Neural progenitor cell (in vitro differentiated cells): Measurements from ENCODE around the gene GPBAR1. TPM values are rescaled to one million over a fixed set of nuclear protein-coding genes. Genes with fewer than 3 reads are reported as not detected.
"Not testable (repeated sequence)": the region's sequence is repeated elsewhere in the genome, so short reads cannot be mapped to it uniquely, and the experiment has no call there.

ENCODE experiments used
- DNase-seq: peaks from one replicate; pipeline ENCODE4 v3.0.0-alpha.2; 2016; ENCODE audit warnings: low spot score
- H2AFZ ChIP-seq: fragments of 200-600 bp; sonication (generic); replicated peaks from 2 replicates; pipeline ENCODE4 v1.6.1; 2016; ENCODE audit warnings: antibody characterized with exemption
- H3F3A ChIP-seq: fragments of 200-600 bp; sonication (generic); 2 replicates; pipeline ENCODE4 v1.6.1; 2016; ENCODE audit warnings: antibody characterized with exemption, low read depth
- H3K27ac ChIP-seq: fragments of 200-600 bp; sonication (generic); 2 replicates; pipeline ENCODE4 v1.5.1; 2016; ENCODE audit warnings: mild to moderate bottlenecking
- H3K27me3 ChIP-seq: fragments of 200-600 bp; sonication (generic); 2 replicates; pipeline ENCODE4 v1.6.1; 2016; ENCODE audit warnings: mild to moderate bottlenecking, moderate library complexity
- H3K36me3 ChIP-seq: fragments of 200-600 bp; sonication (generic); 2 replicates; pipeline ENCODE4 v1.5.1; 2016
- H3K4me1 ChIP-seq: fragments of 200-600 bp; sonication (generic); 2 replicates; pipeline ENCODE4 v1.6.1; 2016; ENCODE audit warnings: mixed run types
- H3K4me2 ChIP-seq: fragments of 200-600 bp; sonication (generic); 2 replicates; pipeline ENCODE4 v1.6.1; 2016
- H3K4me3 ChIP-seq: fragments of 200-600 bp; sonication (generic); 2 replicates; pipeline ENCODE4 v1.5.1; 2016
- H3K79me2 ChIP-seq: fragments of 200-600 bp; sonication (generic); 2 replicates; pipeline ENCODE4 v1.6.1; 2016; ENCODE audit warnings: low read depth
- H3K9ac ChIP-seq: fragments of 200-600 bp; sonication (generic); 2 replicates; pipeline ENCODE4 v1.6.1; 2016
- H3K9me3 ChIP-seq: fragments of 200-600 bp; sonication (generic); 2 replicates; pipeline ENCODE4 v1.5.1; 2016; ENCODE audit warnings: low read depth
- H4K20me1 ChIP-seq: fragments of 200-600 bp; sonication (generic); 2 replicates; pipeline ENCODE4 v1.6.1; 2016; ENCODE audit warnings: low read depth
- H3K27ac Mint-ChIP-seq: 3 replicates; pipeline ENCODE4 v1.8.0; 2021; ENCODE audit warnings: mixed read lengths
- H3K27me3 Mint-ChIP-seq: 2 replicates; pipeline ENCODE4 v1.8.0; 2022; ENCODE audit warnings: low read depth, mild to moderate bottlenecking, inconsistent platforms, moderate library complexity, mixed read lengths; ENCODE audit not compliant: insufficient read depth
- H3K36me3 Mint-ChIP-seq: 3 replicates; pipeline ENCODE4 v1.8.0; 2021; ENCODE audit warnings: mixed read lengths
- H3K4me1 Mint-ChIP-seq: 3 replicates; pipeline ENCODE4 v1.8.0; 2021; ENCODE audit warnings: mixed read lengths
- H3K4me3 Mint-ChIP-seq: 3 replicates; pipeline ENCODE4 v1.8.0; 2021; ENCODE audit warnings: mild to moderate bottlenecking, moderate library complexity, mixed read lengths
- H3K9me3 Mint-ChIP-seq: 3 replicates; pipeline ENCODE4 v1.8.0; 2020; ENCODE audit warnings: mixed read lengths
- EZH2 ChIP-seq: fragments of 200-600 bp; sonication (generic); IDR thresholded peaks from 2 replicates; pipeline ENCODE4 v1.6.1; 2017; ENCODE audit warnings: antibody characterized with exemption, mild to moderate bottlenecking, moderate library complexity
- EZH2phosphoT487 ChIP-seq: fragments of 200-600 bp; sonication (generic); IDR thresholded peaks from 2 replicates; pipeline ENCODE4 v1.6.1; 2017; ENCODE audit warnings: antibody characterized with exemption
- total RNA-seq: library from RNA; depleted of rRNA; stranded (reverse); fragments of >200 nt; gene quantifications from 2 replicates; pipeline ENCODE4 v1.2.3, GENCODE V29; 2015; ENCODE audit warnings: low replicate concordance
- TF ChIP-seq, protein P1 (sequence below): fragments of 200-600 bp; sonication (generic); IDR thresholded peaks from 2 replicates; pipeline ENCODE4 v1.5.1; 2017; ENCODE audit warnings: antibody characterized with exemption, mild to moderate bottlenecking

Gene GPBAR1
- total RNA-seq, 1 donor from 2014 or later, result not detected

DNA sequence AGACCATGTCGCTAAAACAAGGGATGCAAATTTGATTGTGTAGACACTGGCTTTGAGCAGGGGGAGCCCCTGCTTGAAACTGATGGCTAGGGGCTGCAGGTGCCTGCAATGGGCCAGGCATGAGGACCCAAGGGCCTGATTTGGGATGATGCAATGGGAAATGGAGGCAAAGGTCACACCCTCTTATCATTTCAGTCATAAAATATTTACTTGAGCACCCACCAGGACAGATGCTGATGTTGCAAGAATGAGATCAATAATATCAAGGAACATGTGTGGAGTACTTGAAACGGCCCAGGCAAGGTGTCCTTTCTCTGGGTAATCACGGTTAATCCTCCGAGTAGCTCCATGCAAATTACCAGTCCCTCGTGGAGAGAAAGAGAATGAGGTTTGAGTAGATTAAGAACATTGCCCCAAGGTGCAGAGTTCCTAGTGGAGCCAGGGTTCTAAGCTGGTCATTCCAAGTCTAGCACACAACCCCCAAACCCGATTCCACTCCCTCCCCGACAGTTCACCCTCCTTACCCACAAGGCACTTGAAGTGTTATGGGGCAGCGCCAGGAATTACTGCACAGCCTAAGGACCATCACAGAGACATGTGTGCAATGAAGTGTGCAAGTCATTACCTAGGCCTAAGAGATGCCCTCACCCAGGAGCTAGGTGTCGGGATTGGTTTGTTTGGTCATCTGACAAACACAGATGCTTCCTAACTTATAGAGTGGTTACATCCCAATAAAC lies 45.5 kb downstream of the GPBAR1 start:
- Histone ChIP-seq H3K36me3 (no peaks in the 10 kb centered on the region), H3K27ac (no peak overlapping the region), H2AFZ (no peak overlapping the region), H3K4me2 (no peak overlapping the region), H3K79me2 (no peaks in the 10 kb centered on the region), H3K9me3 (no peaks in the 10 kb centered on the region), H3K9ac (no peak overlapping the region), H3K27me3 (no peaks in the 10 kb centered on the region), H3K4me3 (no peak overlapping the region), H3F3A (no peaks in the 10 kb centered on the region), H3K4me1 (no peaks in the 10 kb centered on the region), H4K20me1 (no peaks in the 10 kb centered on the region)
- TF ChIP-seq EZH2 (no peak), EZH2phosphoT487 (no peak)
- TF ChIP-seq, protein P1, sequence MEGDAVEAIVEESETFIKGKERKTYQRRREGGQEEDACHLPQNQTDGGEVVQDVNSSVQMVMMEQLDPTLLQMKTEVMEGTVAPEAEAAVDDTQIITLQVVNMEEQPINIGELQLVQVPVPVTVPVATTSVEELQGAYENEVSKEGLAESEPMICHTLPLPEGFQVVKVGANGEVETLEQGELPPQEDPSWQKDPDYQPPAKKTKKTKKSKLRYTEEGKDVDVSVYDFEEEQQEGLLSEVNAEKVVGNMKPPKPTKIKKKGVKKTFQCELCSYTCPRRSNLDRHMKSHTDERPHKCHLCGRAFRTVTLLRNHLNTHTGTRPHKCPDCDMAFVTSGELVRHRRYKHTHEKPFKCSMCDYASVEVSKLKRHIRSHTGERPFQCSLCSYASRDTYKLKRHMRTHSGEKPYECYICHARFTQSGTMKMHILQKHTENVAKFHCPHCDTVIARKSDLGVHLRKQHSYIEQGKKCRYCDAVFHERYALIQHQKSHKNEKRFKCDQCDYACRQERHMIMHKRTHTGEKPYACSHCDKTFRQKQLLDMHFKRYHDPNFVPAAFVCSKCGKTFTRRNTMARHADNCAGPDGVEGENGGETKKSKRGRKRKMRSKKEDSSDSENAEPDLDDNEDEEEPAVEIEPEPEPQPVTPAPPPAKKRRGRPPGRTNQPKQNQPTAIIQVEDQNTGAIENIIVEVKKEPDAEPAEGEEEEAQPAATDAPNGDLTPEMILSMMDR, result no peak
- DNase-seq, result no peak
- H3K9me3 Mint-ChIP-seq, result no peaks in the 10 kb centered on the region
- H3K4me1 Mint-ChIP-seq, result peaks cover 5% of the 10 kb centered on the region
- H3K27ac Mint-ChIP-seq, result no peak overlapping the region
- peaks cover 15% of the 10 kb centered on the region for H3K27me3 Mint-ChIP-seq
- H3K4me3 Mint-ChIP-seq, result no peak overlapping the region
- no peaks in the 10 kb centered on the region for H3K36me3 Mint-ChIP-seq

DNA sequence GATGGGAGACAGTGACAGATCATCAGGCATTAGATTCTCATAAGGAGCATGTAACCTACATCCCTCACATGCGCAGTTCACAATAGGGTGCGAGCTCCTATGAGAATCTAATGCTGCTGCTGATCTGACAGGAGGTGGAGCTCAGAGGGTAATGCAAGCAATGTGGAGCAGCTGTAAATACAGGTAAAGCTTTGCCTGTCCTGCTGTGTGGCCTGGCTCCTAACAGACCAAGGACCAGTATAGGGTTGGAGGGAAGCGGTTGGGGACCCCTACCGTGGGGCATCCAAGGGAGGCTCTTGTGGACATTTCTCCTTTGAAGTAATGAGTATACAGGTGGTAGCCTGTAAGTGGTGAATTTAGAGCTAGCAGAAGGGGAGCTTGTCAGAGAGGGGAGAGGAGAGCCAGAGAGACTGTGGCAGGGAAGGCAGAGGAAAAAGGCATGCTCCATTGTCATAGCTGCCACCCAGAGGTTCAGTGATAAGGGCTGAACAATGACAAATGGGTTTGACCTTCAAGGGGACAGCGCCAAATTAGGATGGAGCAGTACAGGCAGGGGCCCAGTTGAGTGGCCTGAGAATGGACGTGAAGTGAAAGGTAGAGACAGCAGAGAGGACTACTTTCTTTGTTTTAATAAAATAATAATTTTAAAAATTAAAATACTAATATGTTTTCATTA lies 46.7 kb downstream of the GPBAR1 start:
- H3K36me3 Mint-ChIP-seq, result no peaks in the 10 kb centered on the region
- H3K4me3 ChIP-seq, result no peak overlapping the region
- H3K27me3 Mint-ChIP-seq, result peaks cover 15% of the 10 kb centered on the region
- H4K20me1 ChIP-seq, result no peaks in the 10 kb centered on the region
- H3K9me3 Mint-ChIP-seq, result no peaks in the 10 kb centered on the region
- no peak for DNase-seq
- no peak overlapping the region for H3K4me3 Mint-ChIP-seq
- no peak overlapping the region for H2AFZ ChIP-seq
- H3K27me3 ChIP-seq, result no peaks in the 10 kb centered on the region
- H3K27ac Mint-ChIP-seq, result no peak overlapping the region
- H3K4me1 Mint-ChIP-seq, result peaks cover 12% of the 10 kb centered on the region
- H3F3A ChIP-seq, result peaks cover 5% of the 10 kb centered on the region
- no peak overlapping the region for H3K4me2 ChIP-seq
- no peaks in the 10 kb centered on the region for H3K9me3 ChIP-seq
- H3K4me1 ChIP-seq, result peaks cover 7% of the 10 kb centered on the region
- no peak overlapping the region for H3K9ac ChIP-seq
- no peak overlapping the region for H3K27ac ChIP-seq
- no peaks in the 10 kb centered on the region for H3K36me3 ChIP-seq
- TF ChIP-seq, protein P1, result no peak
- no peak for TF ChIP-seq EZH2
- no peak for TF ChIP-seq EZH2phosphoT487
- H3K79me2 ChIP-seq, result no peaks in the 10 kb centered on the region

DNA sequence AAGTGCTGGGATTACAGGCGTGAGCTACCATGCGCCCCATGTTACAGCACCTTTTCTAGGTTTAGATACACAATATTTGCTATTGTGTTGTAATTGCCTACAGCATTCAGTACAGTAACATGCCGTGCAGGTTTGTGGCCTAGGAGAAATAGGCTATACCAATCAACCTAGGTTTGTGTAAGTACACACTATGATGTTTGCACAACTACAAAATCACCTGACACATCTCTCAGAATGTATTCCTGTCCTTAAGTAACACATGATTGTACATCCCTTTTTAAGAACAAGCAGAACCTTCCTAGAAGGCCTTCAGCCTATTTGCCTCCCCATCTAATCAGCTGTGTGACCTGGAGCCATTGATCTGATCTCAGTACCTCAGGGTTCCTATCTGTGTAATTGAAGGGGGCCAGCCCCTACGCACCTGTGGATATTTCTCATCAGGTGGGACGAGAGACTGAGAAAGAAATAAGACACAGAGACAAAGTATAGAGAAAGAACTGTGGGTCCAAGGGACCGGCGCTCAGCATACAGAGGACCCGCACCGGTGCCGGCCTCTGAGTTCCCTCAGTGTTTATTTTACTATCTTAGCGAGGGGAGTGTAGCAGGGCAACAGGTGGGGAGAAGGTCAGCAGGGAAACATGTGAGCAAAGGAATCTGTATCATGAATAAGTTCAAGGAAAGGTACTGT lies 50.2 kb downstream of the GPBAR1 start:
- TF ChIP-seq, protein P1, result no peak
- DNase-seq, result no peak
- no peak overlapping the region for H3K4me3 Mint-ChIP-seq
- peaks cover 12% of the 10 kb centered on the region for H3K4me1 Mint-ChIP-seq
- no peaks in the 10 kb centered on the region for H3K36me3 Mint-ChIP-seq
- no peak overlapping the region for H3K27ac ChIP-seq
- H3F3A ChIP-seq, result peaks cover 5% of the 10 kb centered on the region
- H3K4me2 ChIP-seq, result no peak overlapping the region
- H3K27me3 Mint-ChIP-seq, result peaks cover 5% of the 10 kb centered on the region
- H3K79me2 ChIP-seq, result no peaks in the 10 kb centered on the region
- no peaks in the 10 kb centered on the region for H3K27me3 ChIP-seq
- no peaks in the 10 kb centered on the region for H3K36me3 ChIP-seq
- no peaks in the 10 kb centered on the region for H3K9me3 ChIP-seq
- H3K9ac ChIP-seq, result no peak overlapping the region
- peak overlapping the region; percentile 36 for H3K27ac Mint-ChIP-seq
- no peaks in the 10 kb centered on the region for H3K9me3 Mint-ChIP-seq
- H3K4me1 ChIP-seq, result peaks cover 7% of the 10 kb centered on the region
- H3K4me3 ChIP-seq, result no peak overlapping the region
- H4K20me1 ChIP-seq, result no peaks in the 10 kb centered on the region
- no peak overlapping the region for H2AFZ ChIP-seq

DNA sequence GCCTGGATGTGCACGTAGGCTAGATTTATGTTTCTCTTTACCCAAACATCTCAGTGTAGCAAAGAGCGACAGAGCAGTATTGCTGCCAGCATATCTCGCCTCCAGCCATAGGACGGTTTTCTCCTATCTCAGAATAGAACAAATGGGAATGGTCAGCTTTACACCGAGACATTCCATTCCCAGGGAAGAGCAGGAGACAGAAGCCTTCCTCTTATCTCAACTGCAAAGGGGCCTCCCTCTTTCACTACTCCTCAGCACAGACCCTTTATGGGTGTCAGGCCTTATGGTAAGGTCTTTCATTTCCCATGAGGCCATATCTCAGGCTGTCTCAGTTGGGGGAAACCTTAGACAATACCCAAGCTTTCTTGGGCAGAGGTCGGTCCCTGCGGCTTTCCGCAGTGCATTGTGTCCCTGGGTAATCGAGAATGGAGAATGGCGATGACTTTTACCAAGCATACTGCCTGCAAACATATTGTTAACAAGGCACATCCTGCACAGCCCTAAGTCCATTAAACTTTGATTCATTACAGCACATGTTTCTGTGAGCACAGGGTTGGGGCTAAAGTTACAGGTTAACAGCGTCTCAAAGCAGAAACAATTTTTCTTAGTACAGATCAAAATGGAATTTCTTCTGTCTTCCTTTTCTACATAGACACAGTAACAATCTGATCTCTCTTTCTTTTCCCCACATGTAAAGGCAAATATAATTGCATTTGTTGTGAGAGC lies 50.9 kb downstream of the GPBAR1 start:
- H3F3A ChIP-seq, H3K4me3 Mint-ChIP-seq, H3K4me3 ChIP-seq, DNase-seq, H3K36me3 Mint-ChIP-seq, H3K27me3 Mint-ChIP-seq, H3K79me2 ChIP-seq, H3K36me3 ChIP-seq, H3K27me3 ChIP-seq, H3K9me3 Mint-ChIP-seq, H4K20me1 ChIP-seq, H3K9ac ChIP-seq, H3K9me3 ChIP-seq, H3K4me1 ChIP-seq: not testable (repeated sequence)
- Histone ChIP-seq H3K4me2 (peak overlapping the region; percentile 38), H3K27ac (peak overlapping the region; percentile 58), H2AFZ (peak overlapping the region; percentile 98)
- H3K4me1 Mint-ChIP-seq, result peaks cover 12% of the 10 kb centered on the region
- H3K27ac Mint-ChIP-seq, result peak overlapping the region; percentile 36
